ENCODE measurements around the gene ARMH3. TPM values are rescaled to one million over a fixed set of nuclear protein-coding genes. Genes with fewer than 3 reads are reported as not detected.

ARMH3 gene
- total and polyA plus RNA-seq, 2 experiments from 2014 or later = 8.7 to 11.1 TPM

DNA sequence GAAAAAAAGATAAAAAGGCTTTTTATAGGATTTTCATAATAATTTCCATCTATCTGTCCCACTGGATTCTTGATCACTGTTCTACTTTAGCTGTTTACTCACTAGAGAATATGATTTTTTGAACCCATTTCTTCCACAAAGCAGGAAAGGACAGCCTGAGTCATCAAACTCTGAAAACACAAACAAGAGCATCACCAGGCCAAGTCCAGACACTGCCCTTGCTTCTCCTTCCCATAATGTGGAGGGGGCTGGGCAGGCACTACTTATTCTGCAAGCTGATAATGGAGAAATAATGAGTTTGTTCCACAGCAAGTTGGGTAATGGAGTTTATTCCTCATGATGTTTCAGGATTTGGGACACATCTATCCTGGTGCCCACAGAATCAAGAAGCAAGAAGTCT, 199.3 kb downstream of the ARMH3 start:
- ATAC-seq (no peak), DNase-seq (ENCODE audit: low spot score) (no peak)
- Mint-ChIP-seq H3K4me3 (no peak overlapping the region), H3K27ac (no peak overlapping the region), H3K9me3 (peaks cover 14% of the 10 kb centered on the region), H3K4me1 (no peaks in the 10 kb centered on the region), H3K27me3 (ENCODE audit: insufficient read depth, low read depth, poor library complexity) (peaks cover 2% of the 10 kb centered on the region), H3K36me3 (ENCODE audit: low read depth) (peaks cover 13% of the 10 kb centered on the region)
- H3F3A ChIP-seq (replicated peaks; ENCODE audit: low read depth) = no peaks in the 10 kb centered on the region
- no peaks in the 10 kb centered on the region for H3K79me2 ChIP-seq (replicated peaks; ENCODE audit: insufficient read depth)
- no peak overlapping the region for H2AFZ ChIP-seq
- no peaks in the 10 kb centered on the region for H3K27me3 ChIP-seq (ENCODE audit: insufficient read depth)
- no peaks in the 10 kb centered on the region for H3K4me1 ChIP-seq (ENCODE audit: insufficient read depth)
- H3K36me3 ChIP-seq (ENCODE audit: insufficient read depth) = no peaks in the 10 kb centered on the region
- H3K9me2 ChIP-seq (ENCODE audit: insufficient read depth) = no peaks in the 10 kb centered on the region
- no peak overlapping the region for H3K4me3 ChIP-seq
- H4K20me1 ChIP-seq (replicated peaks; ENCODE audit: insufficient read depth) = 0 out of 2 replicates have a peak, but pooled peaks cover 4% of the 10 kb centered on the region
- no peak for TF ChIP-seq ZNF114 (CRISPR knock-in tag; IDR thresholded peaks at IDR 0.05)
- no peak for TF ChIP-seq REST (IDR thresholded peaks at IDR 0.05; ENCODE audit: unreplicated experiment)
- no peak for TF ChIP-seq EZH2 (IDR thresholded peaks at IDR 0.05; ENCODE audit: low read depth, unreplicated experiment)
- H3K27ac ChIP-seq (ENCODE audit: low read depth) = no peak overlapping the region
- H3K4me2 ChIP-seq = no peak overlapping the region

GRCh38 chr10:101851411-101852116, 204.4 kb downstream of the ARMH3 start:
- H3K4me1 Mint-ChIP-seq = peaks cover 21% of the 10 kb centered on the region
- no peak overlapping the region for H3K27ac Mint-ChIP-seq
- ATAC-seq = no peak
- no peak for TF ChIP-seq EZH2phosphoT487 (IDR thresholded peaks at IDR 0.05; ENCODE audit: unreplicated experiment)
- TF ChIP-seq JUNB (IDR thresholded peaks at IDR 0.05; ENCODE audit: unreplicated experiment) = no peak
- TF ChIP-seq REST (IDR thresholded peaks at IDR 0.05; ENCODE audit: unreplicated experiment) = no peak
- no peak for TF ChIP-seq CTCF (conservative IDR thresholded peaks at IDR 0.05; ENCODE audit: low read depth in 2 of 2)
- TF ChIP-seq NANOG (IDR thresholded peaks at IDR 0.05; ENCODE audit: borderline replicate concordance) = no peak
- no peak for TF ChIP-seq EZH2 (IDR thresholded peaks at IDR 0.05; ENCODE audit: low read depth, unreplicated experiment)
- TF ChIP-seq ZNF114 (CRISPR knock-in tag; IDR thresholded peaks at IDR 0.05) = no peak
- no peak for TF ChIP-seq ZNF331 (CRISPR knock-in tag; IDR thresholded peaks at IDR 0.05; ENCODE audit: low read depth)
- no peak for TF ChIP-seq CREB1 (CRISPR knock-in tag; IDR thresholded peaks at IDR 0.05; ENCODE audit: low read depth)

More at GRCh38 chr10:101851411-101852116, 204.4 kb downstream of the ARMH3 start:
- Histone ChIP-seq H3K36me3 (ENCODE audit: insufficient read depth) (no peaks in the 10 kb centered on the region), H3K4me2 (no peak overlapping the region), H4K20me1 (replicated peaks; ENCODE audit: insufficient read depth) (0 out of 2 replicates have a peak, but pooled peaks cover 9% of the 10 kb centered on the region), H3K27me3 (ENCODE audit: insufficient read depth) (no peaks in the 10 kb centered on the region), H3K79me2 (replicated peaks; ENCODE audit: insufficient read depth) (no peaks in the 10 kb centered on the region), H3K27ac (ENCODE audit: low read depth) (no peak overlapping the region), H3F3A (replicated peaks; ENCODE audit: low read depth) (no peaks in the 10 kb centered on the region), H3K9me2 (ENCODE audit: insufficient read depth) (no peaks in the 10 kb centered on the region; the same call in 1 of the 2 replicates), H3K4me1 (ENCODE audit: insufficient read depth) (no peaks in the 10 kb centered on the region), H2AFZ (no peak overlapping the region), H3K4me3 (no peak overlapping the region)
- no peaks in the 10 kb centered on the region for H3K36me3 Mint-ChIP-seq (ENCODE audit: low read depth)
- peaks cover 9% of the 10 kb centered on the region for H3K27me3 Mint-ChIP-seq (ENCODE audit: insufficient read depth, low read depth, poor library complexity)
- DNase-seq (ENCODE audit: low spot score) = no peak
- H3K9me3 Mint-ChIP-seq = no peaks in the 10 kb centered on the region
- no peak overlapping the region for H3K4me3 Mint-ChIP-seq
